GM12878 (cell line): ENCODE measurements around the gene SLC6A7. TPM values are rescaled to one million over a fixed set of nuclear protein-coding genes. Genes with fewer than 3 reads are reported as not detected.
A peak's percentile ranks its signal among the peaks of the same experiment; 100 is the strongest.

Experiments
- ATF7 ChIP-seq: fragments of 450-650 bp; IDR thresholded peaks from 2 replicates; pipeline ENCODE4 v1.6.1; 2016; ENCODE audit warnings: low read depth, mild to moderate bottlenecking
- BHLHE40 ChIP-seq, 2 experiments: fragments of 450-650 bp in 1 of 2; IDR thresholded peaks; 2 replicates each; pipeline ENCODE4 v1.6.1; 2011 to 2017; ENCODE audit warnings: low read depth in 2 of 2, borderline replicate concordance in 1 of 2, improper control_type of control experiment in 1 of 2, low read length in 1 of 2, mild to moderate bottlenecking in 1 of 2
- BRCA1 ChIP-seq: IDR thresholded peaks from 2 replicates; pipeline ENCODE4 v1.6.1; 2011; ENCODE audit warnings: low read depth, low read length, improper control_type of control experiment
- CBX3 ChIP-seq: fragments of 200-600 bp; sonication (generic); IDR thresholded peaks from 2 replicates; pipeline ENCODE4 v1.6.1; 2016; ENCODE audit warnings: low read depth, borderline replicate concordance
- CHD1 ChIP-seq: IDR thresholded peaks from 2 replicates; pipeline ENCODE4 v1.6.1; 2012; ENCODE audit warnings: low read depth, low read length, improper control_type of control experiment
- CREM ChIP-seq: IDR thresholded peaks from 2 replicates; pipeline ENCODE4 v1.6.1; 2014; ENCODE audit warnings: antibody characterized with exemption, low read depth
- CTCF ChIP-seq, 3 experiments: IDR thresholded peaks in 2 of 3; conservative IDR thresholded peaks in 1 of 3; 2 replicates each; pipeline ENCODE4 v1.5.1; 2011; ENCODE audit warnings: low read depth in 3 of 3, low read length in 3 of 3, mild to moderate bottlenecking in 3 of 3, control low read depth in 2 of 3, moderate library complexity in 2 of 3, inconsistent platforms in 1 of 3, mixed read lengths in 1 of 3; ENCODE audit not compliant: control insufficient read depth in 2 of 3, insufficient read depth in 1 of 3; ENCODE audit errors: extremely low read depth in 1 of 3
- EED ChIP-seq: sonication (generic); IDR thresholded peaks from 2 replicates; pipeline ENCODE4 v1.6.1; 2016; ENCODE audit warnings: antibody characterized with exemption, low read depth
- EGR1 ChIP-seq, 2 experiments: IDR thresholded peaks; 1 replicate in 1 of 2; 2 replicates in 1 of 2; pipeline ENCODE4 v1.6.1; 2011 to 2012; ENCODE audit warnings: low read depth in 2 of 2, low read length in 2 of 2, borderline replicate concordance in 1 of 2, mild to moderate bottlenecking in 1 of 2, moderate library complexity in 1 of 2
- PML ChIP-seq: IDR thresholded peaks from 2 replicates; pipeline ENCODE4 v1.6.1; 2012; ENCODE audit warnings: low read length, inconsistent platforms
- RELA ChIP-seq: fragments of 450-650 bp; IDR thresholded peaks from 2 replicates; pipeline ENCODE4 v1.8.0; 2014; ENCODE audit warnings: borderline replicate concordance; ENCODE audit not compliant: partially characterized antibody
- RELB ChIP-seq: fragments of 450-650 bp; IDR thresholded peaks from 2 replicates; pipeline ENCODE4 v1.6.1; 2017; ENCODE audit warnings: low read depth, mild to moderate bottlenecking, moderate library complexity
- STAT3 ChIP-seq: IDR thresholded peaks from 2 replicates; pipeline ENCODE4 v1.6.1; 2011; ENCODE audit warnings: low read depth, low read length, improper control_type of control experiment
- TAF1 ChIP-seq: IDR thresholded peaks from 2 replicates; pipeline ENCODE4 v1.6.1; 2011; ENCODE audit warnings: mild to moderate bottlenecking, low read depth, low read length, borderline replicate concordance
- TBL1XR1 ChIP-seq: IDR thresholded peaks from 2 replicates; pipeline ENCODE4 v1.6.1; 2012; ENCODE audit warnings: low read depth, low read length, improper control_type of control experiment
- YY1 ChIP-seq: IDR thresholded peaks from 2 replicates; pipeline ENCODE4 v1.6.1; 2011; ENCODE audit warnings: low read depth, mild to moderate bottlenecking, low read length
- ZNF207 ChIP-seq: fragments of 450-650 bp; IDR thresholded peaks from 2 replicates; pipeline ENCODE4 v1.6.1; 2014; ENCODE audit warnings: antibody characterized with exemption, mild to moderate bottlenecking, borderline replicate concordance
- polyA plus RNA-seq, 11 experiments: library from polyadenylated mRNA; depleted of rRNA in 4 of 11; unstranded in 6 of 11; stranded (reverse) in 5 of 11; fragments of >200 nt; fragmentation: Nextera tagmentation in 4 of 11; fragmentation: Illumina TruSeq in 1 of 11; extraction: Ambion mirVana in 4 of 11; extraction: Trizol in 1 of 11; gene quantifications; 1 replicate in 1 of 11; 2 replicates in 10 of 11; pipeline versions ENCODE4 v1.2.1 to v1.2.3, GENCODE V29; 2011 to 2016; ENCODE audit warnings: inconsistent platforms in 2 of 11, missing spikeins in 2 of 11, low read depth in 1 of 11
- total RNA-seq, 4 experiments: library from RNA; depleted of rRNA in 3 of 4; stranded (reverse); fragments of >200 nt in 3 of 4; fragmentation: Illumina TruSeq in 1 of 4; extraction: Trizol in 1 of 4; gene quantifications; 2 replicates each; pipeline versions ENCODE4 v1.2.1 to v1.2.3, GENCODE V29; 2013 to 2021
- TF ChIP-seq, protein P1 (sequence below): fragments of 450-650 bp; IDR thresholded peaks from 2 replicates; pipeline ENCODE4 v1.6.1; 2017; ENCODE audit warnings: mild to moderate bottlenecking, low read depth, inconsistent platforms; ENCODE audit not compliant: poor library complexity, severe bottlenecking

SLC6A7 gene
- total and polyA plus RNA-seq, 10 of the 15 experiments (the other 5 are each of a cell fraction or from before 2014, with no cell fraction given), result 0.01 to 0.15 (median 0.06) TPM; not detected in 7

DNA sequence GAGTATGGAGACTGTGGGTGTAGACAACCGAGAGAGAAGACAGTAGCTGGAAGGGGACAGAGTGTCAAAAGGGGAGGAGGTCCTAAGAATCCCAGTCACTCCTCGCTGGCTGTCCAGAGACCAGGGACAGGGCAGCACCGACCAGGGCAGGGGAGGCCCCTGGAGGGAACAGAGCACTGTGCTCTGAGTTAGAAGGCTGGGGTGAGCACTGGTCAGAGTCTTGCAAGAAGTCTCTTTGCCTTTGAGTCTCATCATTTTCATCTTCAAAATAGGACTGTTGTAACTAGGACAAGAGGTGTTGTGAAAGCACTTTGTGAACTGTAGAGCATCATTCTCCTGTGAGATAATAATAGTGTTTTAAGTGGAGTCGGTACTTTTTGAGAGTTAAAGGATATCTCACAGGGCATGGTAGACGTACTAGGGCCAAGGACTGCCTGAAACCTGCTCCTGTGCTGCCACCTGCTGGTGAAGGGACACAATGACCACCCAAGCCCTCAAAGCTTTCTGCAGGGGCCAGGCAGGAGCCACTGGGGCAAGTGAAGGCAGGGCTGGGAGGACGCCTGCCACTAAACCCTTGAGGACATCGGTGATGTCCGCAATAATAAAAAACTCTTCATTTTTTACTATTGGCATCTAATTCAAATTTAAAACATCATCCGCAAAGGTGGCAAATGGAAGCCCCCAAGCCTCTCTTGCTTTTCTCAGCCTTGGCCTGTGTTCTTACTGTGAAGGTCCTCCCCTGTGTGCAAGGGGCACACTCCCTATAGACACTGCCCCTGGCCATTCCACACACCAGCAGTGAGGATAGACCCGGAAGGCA is 28.2 kb downstream of the SLC6A7 start (continued):
- TF ChIP-seq CBX3, result no peak
- TF ChIP-seq CHD1, result no peak
- no peak for TF ChIP-seq BRCA1
- TF ChIP-seq RELA, result peak; percentile 68
- TF ChIP-seq BHLHE40 (IDR thresholded peaks at IDR 0.05; ENCODE audit: borderline replicate concordance in 1 of 2, low read depth in 2 of 2, low read length in 1 of 2), result 0 out of 4 replicates have a peak, but pooled peaks of 1 of the 2 experiments have one; percentile 20
- TF ChIP-seq RELB, result no peak
- TF ChIP-seq CREM, result no peak
- no peak for TF ChIP-seq EED
- TF ChIP-seq TBL1XR1, result no peak
- no peak for TF ChIP-seq EGR1 (IDR thresholded peaks at IDR 0.05; ENCODE audit: borderline replicate concordance in 1 of 2, low read depth in 2 of 2, low read length in 2 of 2)
- no peak for TF ChIP-seq ZNF207
- no peak for TF ChIP-seq TAF1
- TF ChIP-seq, protein P1, sequence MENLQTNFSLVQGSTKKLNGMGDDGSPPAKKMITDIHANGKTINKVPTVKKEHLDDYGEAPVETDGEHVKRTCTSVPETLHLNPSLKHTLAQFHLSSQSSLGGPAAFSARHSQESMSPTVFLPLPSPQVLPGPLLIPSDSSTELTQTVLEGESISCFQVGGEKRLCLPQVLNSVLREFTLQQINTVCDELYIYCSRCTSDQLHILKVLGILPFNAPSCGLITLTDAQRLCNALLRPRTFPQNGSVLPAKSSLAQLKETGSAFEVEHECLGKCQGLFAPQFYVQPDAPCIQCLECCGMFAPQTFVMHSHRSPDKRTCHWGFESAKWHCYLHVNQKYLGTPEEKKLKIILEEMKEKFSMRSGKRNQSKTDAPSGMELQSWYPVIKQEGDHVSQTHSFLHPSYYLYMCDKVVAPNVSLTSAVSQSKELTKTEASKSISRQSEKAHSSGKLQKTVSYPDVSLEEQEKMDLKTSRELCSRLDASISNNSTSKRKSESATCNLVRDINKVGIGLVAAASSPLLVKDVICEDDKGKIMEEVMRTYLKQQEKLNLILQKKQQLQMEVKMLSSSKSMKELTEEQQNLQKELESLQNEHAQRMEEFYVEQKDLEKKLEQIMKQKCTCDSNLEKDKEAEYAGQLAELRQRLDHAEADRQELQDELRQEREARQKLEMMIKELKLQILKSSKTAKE, result no peak
- no peak for TF ChIP-seq STAT3
- peak; percentile 75 to 94 (median 87) for TF ChIP-seq CTCF (IDR thresholded peaks at IDR 0.05 in 2 of 3, conservative IDR thresholded peaks at IDR 0.05 in 1 of 3; ENCODE audit: control insufficient read depth in 2 of 3, extremely low read depth in 1 of 3, insufficient read depth in 1 of 3, low read depth in 3 of 3, low read length in 3 of 3)
- TF ChIP-seq YY1, result peak; percentile 53
- no peak for TF ChIP-seq PML
- TF ChIP-seq ATF7, result no peak
- TF ChIP-seq, all 136 proteins: peak for 7
